Colonic mucosa (tissue), 4 donors: Measurements from ENCODE around the gene LSM14A. TPM values are rescaled to one million over a fixed set of nuclear protein-coding genes. Genes with fewer than 3 reads are reported as not detected.

Experiments used
- DNase-seq: peaks from one replicate; pipeline ENCODE4 v3.0.0-alpha.2; 2020
- H3K27ac ChIP-seq: fragments of 200-600 bp; one replicate; pipeline ENCODE4 v1.8.0; 2021
- H3K27me3 ChIP-seq: fragments of 200-600 bp; one replicate; pipeline ENCODE4 v1.8.0; 2021
- H3K36me3 ChIP-seq: fragments of 200-600 bp; one replicate; pipeline ENCODE4 v1.8.0; 2021
- H3K4me1 ChIP-seq: fragments of 200-600 bp; one replicate; pipeline ENCODE4 v1.8.0; 2021; ENCODE audit warnings: mild to moderate bottlenecking
- H3K4me3 ChIP-seq: fragments of 200-600 bp; one replicate; pipeline ENCODE4 v1.8.0; 2021
- H3K9ac ChIP-seq, 2 donors: one replicate each; pipeline ENCODE4 v1.7.0; 2013; ENCODE audit warnings: control low read depth in 2 of 2, low read depth in 2 of 2, low read length in 2 of 2
- H3K9me3 ChIP-seq: fragments of 200-600 bp; one replicate; pipeline ENCODE4 v1.8.0; 2021
- intact Hi-C: fragments of 100-400 bp; cut with DNase I; formaldehyde crosslinking; loops from one replicate; pipeline ENCODE4 v1.14.1; 2022
- total RNA-seq, 2 donors: library from RNA; stranded (reverse); fragmentation: NEBNext Ultra II Directional in 1 of 2; extraction: Animal tissue kit (Norgen Biotek cat#: 25700) in 1 of 2; gene quantifications; one replicate each; pipeline ENCODE4 v1.2.1, GENCODE V29; 2021
- TF ChIP-seq, protein P1 (sequence below): fragments of 200-600 bp; IDR thresholded peaks from one replicate; pipeline ENCODE4 v1.8.0; 2022; ENCODE audit warnings: antibody characterized with exemption, mild to moderate bottlenecking
- donor health status: healthy.
- donor health status: DM: no; HTN: no; CAD: no.
- donor health status: DM: no; HTN: no; CAD: no.

The LSM14A gene
- total RNA-seq, 2 donors from 2014 or later: 80.5 to 105 TPM

GRCh38 chr19:34188408-34188807 is 16.1 kb downstream of the LSM14A start:
- Histone ChIP-seq H3K4me1 (no peaks in the 10 kb centered on the region), H3K9ac (no peak overlapping the region), H3K27ac (no peak overlapping the region), H3K27me3 (no peaks in the 10 kb centered on the region), H3K9me3 (no peaks in the 10 kb centered on the region), H3K4me3 (no peak overlapping the region), H3K36me3 (no peaks in the 10 kb centered on the region)
- intact Hi-C loops: no loop called here
- no peak for DNase-seq
- TF ChIP-seq, protein P1, sequence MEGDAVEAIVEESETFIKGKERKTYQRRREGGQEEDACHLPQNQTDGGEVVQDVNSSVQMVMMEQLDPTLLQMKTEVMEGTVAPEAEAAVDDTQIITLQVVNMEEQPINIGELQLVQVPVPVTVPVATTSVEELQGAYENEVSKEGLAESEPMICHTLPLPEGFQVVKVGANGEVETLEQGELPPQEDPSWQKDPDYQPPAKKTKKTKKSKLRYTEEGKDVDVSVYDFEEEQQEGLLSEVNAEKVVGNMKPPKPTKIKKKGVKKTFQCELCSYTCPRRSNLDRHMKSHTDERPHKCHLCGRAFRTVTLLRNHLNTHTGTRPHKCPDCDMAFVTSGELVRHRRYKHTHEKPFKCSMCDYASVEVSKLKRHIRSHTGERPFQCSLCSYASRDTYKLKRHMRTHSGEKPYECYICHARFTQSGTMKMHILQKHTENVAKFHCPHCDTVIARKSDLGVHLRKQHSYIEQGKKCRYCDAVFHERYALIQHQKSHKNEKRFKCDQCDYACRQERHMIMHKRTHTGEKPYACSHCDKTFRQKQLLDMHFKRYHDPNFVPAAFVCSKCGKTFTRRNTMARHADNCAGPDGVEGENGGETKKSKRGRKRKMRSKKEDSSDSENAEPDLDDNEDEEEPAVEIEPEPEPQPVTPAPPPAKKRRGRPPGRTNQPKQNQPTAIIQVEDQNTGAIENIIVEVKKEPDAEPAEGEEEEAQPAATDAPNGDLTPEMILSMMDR: no peak

GRCh38 chr19:34189199-34189916 is 17.1 kb downstream of the LSM14A start:
- Histone ChIP-seq H3K36me3 (peaks cover 2% of the 10 kb centered on the region), H3K9ac (no peak overlapping the region), H3K27ac (no peak overlapping the region), H3K9me3 (no peaks in the 10 kb centered on the region), H3K4me3 (no peak overlapping the region), H3K27me3 (no peaks in the 10 kb centered on the region), H3K4me1 (no peaks in the 10 kb centered on the region)
- intact Hi-C loops: no loop called here
- TF ChIP-seq, protein P1: no peak
- DNase-seq: no peak

DNA sequence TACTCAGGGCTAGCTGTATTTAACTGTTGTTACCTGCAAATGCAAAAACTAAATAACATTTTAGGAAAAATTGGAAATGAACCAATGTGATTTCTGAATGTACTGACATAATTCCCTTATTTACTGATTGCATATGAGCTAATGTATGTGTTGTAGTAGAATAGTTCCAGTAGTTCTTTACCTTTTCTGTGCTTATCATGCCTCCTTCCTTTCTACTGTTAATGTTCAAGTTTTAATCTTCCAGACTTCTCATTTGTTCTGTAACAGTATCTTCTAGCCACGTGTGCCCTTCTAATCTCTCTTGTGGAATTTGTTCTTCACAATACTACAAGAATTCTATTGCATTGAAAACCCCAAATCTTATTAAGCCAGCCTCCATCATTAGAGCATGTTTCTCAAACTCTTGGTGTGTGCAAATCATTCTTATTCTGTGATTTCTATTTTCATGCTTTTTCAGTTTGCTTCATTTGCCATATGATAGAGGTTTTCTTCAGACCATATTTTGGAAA is 17.7 kb downstream of the LSM14A start:
- no peak for DNase-seq
- Histone ChIP-seq H3K4me3 (no peak overlapping the region), H3K27ac (no peak overlapping the region), H3K36me3 (peaks cover 8% of the 10 kb centered on the region), H3K4me1 (no peaks in the 10 kb centered on the region), H3K9ac (no peak overlapping the region), H3K9me3 (no peaks in the 10 kb centered on the region), H3K27me3 (no peaks in the 10 kb centered on the region)
- intact Hi-C loops: no loop called here
- TF ChIP-seq, protein P1: no peak

- no peak for DNase-seq
- Histone ChIP-seq H3K4me1 (no peaks in the 10 kb centered on the region), H3K27ac (no peak overlapping the region), H3K36me3 (peaks cover 16% of the 10 kb centered on the region), H3K27me3 (no peaks in the 10 kb centered on the region), H3K4me3 (no peak overlapping the region), H3K9me3 (no peaks in the 10 kb centered on the region), H3K9ac (no peak overlapping the region)
- intact Hi-C loops: no loop called here
- TF ChIP-seq, protein P1: no peak
These were observed 19.2 kb downstream of the LSM14A start for GRCh38 chr19:34191355-34191962.

- H3K4me1 ChIP-seq: no peaks in the 10 kb centered on the region
- DNase-seq: no peak
- H3K9me3 ChIP-seq: no peaks in the 10 kb centered on the region
- H3K9ac ChIP-seq: no peak overlapping the region
- H3K36me3 ChIP-seq: peaks cover 16% of the 10 kb centered on the region
- H3K4me3 ChIP-seq: no peak overlapping the region
- intact Hi-C loops: no loop called here
- H3K27ac ChIP-seq: no peak overlapping the region
- TF ChIP-seq, protein P1: no peak
- no peaks in the 10 kb centered on the region for H3K27me3 ChIP-seq
These were observed 21.1 kb downstream of the LSM14A start for GRCh38 chr19:34193439-34193838.
